AG04449 (cell line): ENCODE results near the gene ACTBL2.

Source experiments
- CTCF ChIA-PET: fragments of 350-600 bp; formaldehyde crosslinking; extraction: SDS; loops from one replicate; lab custom pipeline; 2021; ENCODE audit warnings: antibody characterized with exemption; lab: Yijun Ruan, JAX
- POLR2A ChIA-PET: fragments of 400-600, 350-600 bp; formaldehyde crosslinking; extraction: SDS; loops from one replicate; lab custom pipeline; 2020; ENCODE audit warnings: antibody characterized with exemption, inconsistent platforms; lab: Yijun Ruan, JAX
- DNase-seq: peaks from one replicate; pipeline ENCODE4 v3.0.0-alpha.2; 2010; ENCODE audit warnings: low read depth, low spot score
- H3K4me3 ChIP-seq: 2 replicates; pipeline ENCODE4 v1.5.1; 2011; ENCODE audit warnings: low read depth, mild to moderate bottlenecking, control low read depth, low read length
- CTCF ChIP-seq: IDR thresholded peaks from one replicate; pipeline ENCODE4 v1.5.1; 2011; ENCODE audit warnings: mild to moderate bottlenecking, moderate library complexity, low read length, control low read depth, inconsistent platforms; ENCODE audit not compliant: insufficient read depth; ENCODE audit errors: missing control alignments

ACTBL2 gene

GRCh38 chr5:57434683-57435082 lies 47.9 kb downstream of the ACTBL2 start:
- ChIA-PET CTCF (interaction anchor here (1.4 kb wide), 1 partner anchor 344 kb away, joined by 5 read pairs; no protein-coding TSS in a partner anchor), POLR2A (interaction anchor here (0.7 kb wide), 1 partner anchor 50 kb away, joined by 3 read pairs; no protein-coding TSS in a partner anchor)
- H3K4me3 ChIP-seq, result no peak overlapping the region
- no peak for DNase-seq
- no peak for TF ChIP-seq CTCF

GRCh38 chr5:57434227-57434640 lies 48.4 kb downstream of the ACTBL2 start:
- CTCF ChIA-PET, result no interaction called here

GRCh38 chr5:57432876-57433275 lies 49.7 kb downstream of the ACTBL2 start:
- POLR2A ChIA-PET, result no interaction called here
- H3K4me3 ChIP-seq, result no peak overlapping the region
- no peak for TF ChIP-seq CTCF
- CTCF ChIA-PET, result interaction anchor here (1.1 kb wide), 1 partner anchor 10 kb away, joined by 3 read pairs; no protein-coding TSS in a partner anchor
- DNase-seq, result no peak

More at GRCh38 chr5:57434227-57434640, 48.4 kb downstream of the ACTBL2 start:
- DNase-seq, result no peak
- POLR2A ChIA-PET, result no interaction called here
- no peak overlapping the region for H3K4me3 ChIP-seq
- no peak for TF ChIP-seq CTCF

GRCh38 chr5:57431759-57432158 lies 50.9 kb downstream of the ACTBL2 start:
- CTCF ChIA-PET, result no interaction called here
- POLR2A ChIA-PET, result no interaction called here
- no peak for TF ChIP-seq CTCF
- no peak overlapping the region for H3K4me3 ChIP-seq
- DNase-seq, result no peak
